GM12801 (cell line): Measurements from ENCODE around the gene FOXR1.

ENCODE experiments used
- TF ChIP-seq, protein P1 (sequence below): IDR thresholded peaks from one replicate; pipeline ENCODE4 v1.5.1; 2011; ENCODE audit warnings: control low read depth; ENCODE audit not compliant: insufficient read length; ENCODE audit errors: extremely low read depth

Gene FOXR1

DNA sequence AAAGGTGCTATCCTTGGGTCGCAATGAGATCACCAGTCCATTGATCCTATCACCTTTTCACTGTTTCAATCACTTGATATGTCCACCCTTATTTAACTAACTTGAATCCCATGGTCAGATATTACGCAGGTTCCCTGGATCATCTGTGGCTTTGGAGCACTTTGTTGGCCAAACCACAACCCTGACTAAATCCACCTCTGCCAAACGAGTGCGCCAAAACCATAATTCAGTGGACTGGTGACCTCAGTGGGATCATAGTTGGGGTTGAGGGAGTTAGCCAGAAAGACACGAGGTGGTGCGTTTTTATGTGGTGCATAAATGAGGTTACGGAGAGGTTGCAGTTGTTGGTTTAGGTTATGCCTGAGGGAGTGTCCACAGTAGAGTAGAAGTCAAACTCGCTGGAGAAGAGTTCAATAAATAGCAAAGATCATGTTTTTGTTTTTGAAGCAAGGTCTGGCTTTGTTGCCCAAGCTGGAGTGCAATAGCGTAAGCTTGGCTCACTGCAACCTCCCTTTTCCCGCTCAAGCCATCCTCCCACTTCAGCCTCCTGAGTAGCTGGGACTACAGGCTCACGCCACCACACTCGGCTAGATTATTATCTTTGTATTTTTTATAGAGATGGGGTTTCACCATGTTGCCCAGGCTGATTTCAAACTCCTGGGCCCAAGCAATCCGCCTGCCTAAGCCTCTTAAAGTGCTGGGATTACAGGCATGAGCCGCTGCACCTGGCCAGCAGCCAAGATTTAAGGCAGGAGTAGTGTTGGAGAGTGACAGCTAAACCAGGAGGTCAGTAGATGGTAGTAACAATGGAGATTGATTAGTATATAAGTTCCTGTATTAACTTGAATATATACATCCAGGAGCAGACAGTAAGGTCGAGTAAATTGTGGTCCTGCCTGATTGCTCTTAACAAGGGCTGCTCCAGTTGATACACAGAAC is 4.5 kb downstream of the FOXR1 start:
- TF ChIP-seq, protein P1, sequence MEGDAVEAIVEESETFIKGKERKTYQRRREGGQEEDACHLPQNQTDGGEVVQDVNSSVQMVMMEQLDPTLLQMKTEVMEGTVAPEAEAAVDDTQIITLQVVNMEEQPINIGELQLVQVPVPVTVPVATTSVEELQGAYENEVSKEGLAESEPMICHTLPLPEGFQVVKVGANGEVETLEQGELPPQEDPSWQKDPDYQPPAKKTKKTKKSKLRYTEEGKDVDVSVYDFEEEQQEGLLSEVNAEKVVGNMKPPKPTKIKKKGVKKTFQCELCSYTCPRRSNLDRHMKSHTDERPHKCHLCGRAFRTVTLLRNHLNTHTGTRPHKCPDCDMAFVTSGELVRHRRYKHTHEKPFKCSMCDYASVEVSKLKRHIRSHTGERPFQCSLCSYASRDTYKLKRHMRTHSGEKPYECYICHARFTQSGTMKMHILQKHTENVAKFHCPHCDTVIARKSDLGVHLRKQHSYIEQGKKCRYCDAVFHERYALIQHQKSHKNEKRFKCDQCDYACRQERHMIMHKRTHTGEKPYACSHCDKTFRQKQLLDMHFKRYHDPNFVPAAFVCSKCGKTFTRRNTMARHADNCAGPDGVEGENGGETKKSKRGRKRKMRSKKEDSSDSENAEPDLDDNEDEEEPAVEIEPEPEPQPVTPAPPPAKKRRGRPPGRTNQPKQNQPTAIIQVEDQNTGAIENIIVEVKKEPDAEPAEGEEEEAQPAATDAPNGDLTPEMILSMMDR: no peak

DNA sequence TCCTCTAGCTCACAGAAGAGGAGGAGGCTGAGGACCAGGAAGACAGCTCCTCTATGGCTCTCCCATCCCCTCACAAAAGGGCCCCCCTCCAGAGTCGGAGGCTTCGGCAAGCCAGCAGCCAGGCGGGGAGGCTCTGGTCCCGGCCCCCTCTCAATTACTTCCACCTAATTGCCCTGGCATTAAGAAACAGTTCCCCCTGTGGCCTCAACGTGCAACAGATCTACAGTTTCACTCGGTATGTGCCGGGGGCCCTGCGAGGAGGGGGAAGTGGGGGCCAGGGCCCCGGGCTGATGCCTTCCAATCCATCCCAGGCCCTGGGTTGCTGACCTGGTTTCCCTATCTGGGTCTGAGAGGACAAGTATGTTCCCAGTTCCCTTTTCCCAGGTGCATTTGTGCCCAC is 7.9 kb downstream of the FOXR1 start:
- TF ChIP-seq, protein P1: no peak

DNA sequence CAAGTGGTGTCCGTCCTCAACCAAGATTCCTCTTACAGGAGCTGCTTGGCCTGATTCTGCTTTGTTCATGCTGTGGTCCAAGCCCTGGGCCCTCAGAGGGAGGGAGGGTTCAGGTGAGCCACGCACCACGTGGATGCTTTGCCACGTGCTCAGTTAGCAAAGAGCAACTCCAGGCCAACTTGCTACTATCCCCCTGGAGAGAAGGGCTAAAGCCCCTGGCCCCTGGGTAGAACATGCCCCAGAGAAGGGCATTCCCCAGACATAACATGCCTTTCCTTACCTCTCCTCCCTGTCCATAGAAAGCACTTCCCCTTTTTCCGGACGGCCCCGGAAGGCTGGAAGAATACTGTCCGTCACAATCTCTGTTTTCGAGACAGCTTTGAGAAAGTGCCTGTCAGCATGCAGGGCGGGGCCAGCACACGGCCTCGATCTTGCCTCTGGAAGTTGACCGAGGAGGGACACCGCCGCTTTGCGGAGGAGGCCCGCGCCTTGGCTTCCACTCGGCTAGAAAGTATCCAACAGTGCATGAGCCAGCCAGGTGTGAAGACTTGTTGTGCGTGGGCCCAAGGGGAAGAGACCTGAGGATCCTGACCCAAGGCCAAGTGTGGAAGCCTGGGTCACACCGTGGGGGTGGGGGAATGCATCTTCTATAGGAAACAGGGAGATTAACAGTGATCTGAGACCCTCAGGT is 8.8 kb downstream of the FOXR1 start:
- TF ChIP-seq, protein P1: no peak

DNA sequence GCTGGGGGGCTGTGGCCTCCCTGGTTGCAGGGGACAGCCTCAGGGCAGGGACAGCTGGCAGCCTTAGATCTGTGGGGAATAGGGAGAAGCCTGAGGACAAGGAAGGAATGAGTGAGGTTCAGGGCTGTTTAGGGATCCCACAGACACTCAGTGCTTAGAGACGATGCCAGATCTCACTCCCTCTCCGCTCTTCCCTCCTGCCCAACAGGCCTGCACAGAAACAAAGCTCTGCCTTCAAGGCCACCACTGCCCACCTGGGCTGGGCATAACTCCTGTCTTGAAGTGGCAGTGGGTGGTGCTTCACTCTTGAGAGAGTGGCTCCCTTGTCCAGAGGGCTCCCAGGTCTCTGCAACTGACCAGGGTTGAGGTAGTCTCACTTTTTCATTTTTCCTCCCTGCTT is 13.3 kb downstream of the FOXR1 start:
- TF ChIP-seq, protein P1: no peak

DNA sequence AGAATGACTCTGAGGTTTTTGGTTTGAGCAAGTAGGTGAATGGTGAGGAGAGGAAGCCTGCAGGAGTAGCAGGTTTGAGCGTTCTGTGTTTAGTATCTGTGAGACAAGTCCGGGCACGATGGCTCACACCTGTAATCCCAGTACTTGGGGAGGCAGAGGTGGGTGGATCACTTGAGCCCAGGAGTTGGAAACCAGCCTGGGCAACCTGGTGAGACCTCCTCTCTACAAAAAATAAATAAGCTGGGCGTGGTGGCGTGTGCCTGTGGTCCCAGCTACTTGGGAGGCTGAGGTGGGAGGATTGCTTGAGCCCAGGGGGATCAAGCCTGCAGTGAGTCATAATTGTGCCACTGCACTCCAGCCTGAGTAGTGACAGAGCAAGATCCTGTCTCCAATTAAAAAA is 16.7 kb downstream of the FOXR1 start:
- TF ChIP-seq, protein P1: no peak

DNA sequence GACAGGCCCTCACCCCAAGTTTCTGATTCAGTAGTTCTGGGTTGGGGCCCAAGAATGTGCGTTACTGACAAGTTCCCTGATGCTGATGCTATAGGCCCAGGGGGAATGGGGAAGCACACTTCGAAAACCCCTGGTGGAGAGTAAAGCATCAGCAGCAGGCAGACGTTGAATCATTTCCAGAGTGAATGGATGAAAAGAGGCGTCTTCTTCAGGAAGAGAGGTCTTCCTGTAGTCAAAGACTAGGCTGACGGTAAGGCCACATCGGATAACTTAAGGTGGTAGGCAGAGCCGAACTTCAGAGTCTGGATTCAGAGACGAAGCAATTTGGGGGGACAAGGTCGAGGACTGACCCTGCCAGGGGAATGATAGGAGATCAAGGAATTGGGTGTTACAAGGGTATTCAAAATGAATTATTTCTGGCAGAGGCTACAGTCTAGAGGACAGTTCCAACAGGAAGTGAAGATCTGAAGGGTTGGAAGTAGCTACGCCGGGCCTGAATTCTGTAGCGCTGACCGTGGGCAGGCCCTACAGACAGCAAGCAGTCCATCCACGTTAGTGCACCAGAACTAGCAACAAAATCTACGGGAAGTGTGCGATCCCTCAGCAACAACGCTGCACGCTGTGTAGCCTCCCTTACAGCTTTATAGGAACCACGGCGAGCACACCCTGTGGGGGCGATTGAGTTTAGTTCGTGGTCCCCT is 25.5 kb downstream of the FOXR1 start:
- TF ChIP-seq, protein P1: no peak

DNA sequence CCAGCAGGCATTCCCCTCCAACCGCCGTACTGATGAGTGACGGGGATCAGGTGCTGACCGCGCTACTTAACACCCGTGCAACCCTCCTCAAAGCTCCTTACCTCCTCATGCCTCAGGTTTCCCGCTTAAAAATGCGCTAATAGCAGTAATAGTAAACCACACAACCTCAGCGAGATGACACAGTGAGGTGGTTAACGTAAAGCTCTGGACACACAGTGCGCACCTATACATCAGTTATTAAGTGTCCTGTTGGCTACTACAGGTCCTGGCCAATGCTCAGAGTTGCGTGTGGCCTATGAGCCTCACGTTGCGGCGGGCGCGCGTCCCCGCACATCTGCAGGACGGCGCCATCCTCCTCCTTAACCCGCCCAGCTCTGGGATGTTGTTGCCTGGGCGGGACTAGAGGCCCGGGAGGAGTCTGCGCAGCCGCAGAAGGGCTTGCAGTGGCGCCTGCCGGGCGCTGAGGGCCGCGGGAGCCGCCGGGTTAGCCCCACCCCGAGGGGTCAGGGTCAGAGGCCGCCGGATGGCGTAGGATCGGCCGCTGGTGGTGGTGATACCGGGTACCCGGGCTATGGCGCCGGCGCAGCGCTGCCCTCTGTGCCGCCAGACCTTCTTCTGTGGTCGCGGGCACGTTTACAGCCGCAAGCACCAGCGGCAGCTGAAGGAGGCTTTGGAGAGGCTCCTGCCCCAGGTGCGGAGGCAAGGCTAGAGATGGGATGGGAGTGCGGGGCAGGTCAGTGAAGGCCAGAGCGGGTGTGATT is 26.2 kb downstream of the FOXR1 start, which contains the start of gene CENATAC:
TSS of gene CENATAC (plus strand) at position 512 of the 761 bp plus-strand sequence. CDS start at position 572, 60 bp downstream.
- TF ChIP-seq, protein P1: no peak
